ENCODE results near the gene ADISSP. TPM values are rescaled to one million over a fixed set of nuclear protein-coding genes. Genes with fewer than 3 reads are reported as not detected.
A peak's percentile ranks its signal among the peaks of the same experiment; 100 is the strongest.

ADISSP gene
- total RNA-seq, 1 donor from 2014 or later: 18.0 TPM

GRCh38 chr20:3784863-3785239, 17.3 kb upstream of the ADISSP start:
- DNase-seq (ENCODE audit: low spot score): no peak
- no peak for TF ChIP-seq CTCF (IDR thresholded peaks at IDR 0.05; ENCODE audit: unreplicated experiment)
- Mint-ChIP-seq H3K36me3 (ENCODE audit: low read depth, unreplicated experiment) (peaks cover 6% of the 10 kb centered on the region), H3K27me3 (ENCODE audit: unreplicated experiment) (peaks cover 21% of the 10 kb centered on the region), H3K27ac (ENCODE audit: unreplicated experiment) (no peak overlapping the region), H3K4me1 (ENCODE audit: unreplicated experiment) (peaks cover 13% of the 10 kb centered on the region), H3K9me3 (ENCODE audit: unreplicated experiment) (no peaks in the 10 kb centered on the region), H3K4me3 (ENCODE audit: unreplicated experiment) (peak overlapping the region; percentile 71)

- Mint-ChIP-seq H3K4me3 (ENCODE audit: unreplicated experiment) (peak overlapping the region; percentile 71), H3K4me1 (ENCODE audit: unreplicated experiment) (peaks cover 13% of the 10 kb centered on the region), H3K27me3 (ENCODE audit: unreplicated experiment) (peaks cover 26% of the 10 kb centered on the region), H3K36me3 (ENCODE audit: low read depth, unreplicated experiment) (peaks cover 6% of the 10 kb centered on the region), H3K27ac (ENCODE audit: unreplicated experiment) (no peak overlapping the region), H3K9me3 (ENCODE audit: unreplicated experiment) (no peaks in the 10 kb centered on the region)
- DNase-seq (ENCODE audit: low spot score): no peak
- no peak for TF ChIP-seq CTCF (IDR thresholded peaks at IDR 0.05; ENCODE audit: unreplicated experiment)
Observed at GRCh38 chr20:3784216-3784853, 16.8 kb upstream of the ADISSP start.

GRCh38 chr20:3783511-3784195, 16.1 kb upstream of the ADISSP start:
- Mint-ChIP-seq H3K27me3 (ENCODE audit: unreplicated experiment) (peaks cover 26% of the 10 kb centered on the region), H3K4me3 (ENCODE audit: unreplicated experiment) (peak overlapping the region; percentile 31)

GRCh38 chr20:3783068-3783489, 15.5 kb upstream of the ADISSP start:
- peaks cover 13% of the 10 kb centered on the region for H3K4me1 Mint-ChIP-seq (ENCODE audit: unreplicated experiment)
- H3K27ac Mint-ChIP-seq (ENCODE audit: unreplicated experiment): no peak overlapping the region
- TF ChIP-seq CTCF (IDR thresholded peaks at IDR 0.05; ENCODE audit: unreplicated experiment): no peak
- no peaks in the 10 kb centered on the region for H3K9me3 Mint-ChIP-seq (ENCODE audit: unreplicated experiment)
- no peak for DNase-seq (ENCODE audit: low spot score)
- H3K4me3 Mint-ChIP-seq (ENCODE audit: unreplicated experiment): no peak overlapping the region
- H3K27me3 Mint-ChIP-seq (ENCODE audit: unreplicated experiment): peaks cover 28% of the 10 kb centered on the region
- H3K36me3 Mint-ChIP-seq (ENCODE audit: low read depth, unreplicated experiment): peaks cover 6% of the 10 kb centered on the region

More at GRCh38 chr20:3783511-3784195, 16.1 kb upstream of the ADISSP start:
- Mint-ChIP-seq H3K36me3 (ENCODE audit: low read depth, unreplicated experiment) (peaks cover 6% of the 10 kb centered on the region), H3K27ac (ENCODE audit: unreplicated experiment) (no peak overlapping the region), H3K9me3 (ENCODE audit: unreplicated experiment) (no peaks in the 10 kb centered on the region), H3K4me1 (ENCODE audit: unreplicated experiment) (peaks cover 13% of the 10 kb centered on the region)
- TF ChIP-seq CTCF (IDR thresholded peaks at IDR 0.05; ENCODE audit: unreplicated experiment): no peak
- no peak for DNase-seq (ENCODE audit: low spot score)

- TF ChIP-seq CTCF (IDR thresholded peaks at IDR 0.05; ENCODE audit: unreplicated experiment): no peak
- Mint-ChIP-seq H3K27me3 (ENCODE audit: unreplicated experiment) (peaks cover 27% of the 10 kb centered on the region), H3K36me3 (ENCODE audit: low read depth, unreplicated experiment) (peaks cover 6% of the 10 kb centered on the region), H3K27ac (ENCODE audit: unreplicated experiment) (no peak overlapping the region), H3K9me3 (ENCODE audit: unreplicated experiment) (no peaks in the 10 kb centered on the region), H3K4me3 (ENCODE audit: unreplicated experiment) (no peak overlapping the region), H3K4me1 (ENCODE audit: unreplicated experiment) (peaks cover 13% of the 10 kb centered on the region)
- DNase-seq (ENCODE audit: low spot score): no peak
Observed at GRCh38 chr20:3782597-3782996, 15.0 kb upstream of the ADISSP start.
